CD14-positive monocyte (primary cell): ENCODE data around the gene ING2. TPM values are rescaled to one million over a fixed set of nuclear protein-coding genes. Genes with fewer than 3 reads are reported as not detected.

Experiments used
- DNase-seq, 3 donors: peaks; one replicate each; pipeline ENCODE4 v3.0.0-alpha.2; 2011 to 2022
- H2AFZ ChIP-seq: 2 replicates; pipeline ENCODE4 v1.6.0; 2012; ENCODE audit warnings: mild to moderate bottlenecking, low read depth, low read length, inconsistent platforms; ENCODE audit not compliant: insufficient read depth, poor library complexity, severe bottlenecking
- H3K27ac ChIP-seq, 2 donors: 1 replicate in 1 of 2; 2 replicates in 1 of 2; pipeline ENCODE4 v1.5.1; 2012 to 2013; ENCODE audit warnings: low read length in 2 of 2, control low read depth in 1 of 2, inconsistent platforms in 1 of 2, low read depth in 1 of 2, mild to moderate bottlenecking in 1 of 2
- H3K27me3 ChIP-seq, 2 donors: one replicate each; pipeline versions ENCODE4 v1.6.0 to v1.6.1; 2011 to 2013; ENCODE audit warnings: low read length in 2 of 2; ENCODE audit not compliant: control insufficient read depth in 2 of 2, insufficient read depth in 2 of 2
- H3K36me3 ChIP-seq, 2 donors: replicated peaks in 1 of 2; 1 replicate in 1 of 2; 2 replicates in 1 of 2; pipeline versions ENCODE4 v1.5.1 to v1.6.1; 2012 to 2013; ENCODE audit warnings: low read length in 2 of 2, control low read depth in 1 of 2, inconsistent platforms in 1 of 2, mild to moderate bottlenecking in 1 of 2; ENCODE audit not compliant: insufficient read depth in 2 of 2, control insufficient read depth in 1 of 2
- H3K4me1 ChIP-seq, 2 donors: 1 replicate in 1 of 2; 2 replicates in 1 of 2; pipeline versions ENCODE4 v1.5.1 to v1.6.1; 2012 to 2013; ENCODE audit warnings: low read length in 2 of 2, control low read depth in 1 of 2, inconsistent platforms in 1 of 2, mild to moderate bottlenecking in 1 of 2, moderate library complexity in 1 of 2; ENCODE audit not compliant: insufficient read depth in 2 of 2, control insufficient read depth in 1 of 2
- H3K4me2 ChIP-seq: replicated peaks from 2 replicates; pipeline ENCODE3; 2012; ENCODE audit warnings: low read length, moderate library complexity, mild to moderate bottlenecking; ENCODE audit not compliant: poor library complexity, severe bottlenecking; ENCODE audit errors: extremely low read depth
- H3K4me3 ChIP-seq, 3 experiments: fragments of 200-600 bp in 1 of 3; sonication (generic) in 1 of 3; replicated peaks in 1 of 3; 1 replicate in 2 of 3; 2 replicates in 1 of 3; pipeline ENCODE4 v1.5.1; 2011 to 2013; ENCODE audit warnings: low read length in 3 of 3, mild to moderate bottlenecking in 3 of 3, control low read depth in 2 of 3, low read depth in 2 of 3, inconsistent platforms in 1 of 3, moderate library complexity in 1 of 3
- H3K79me2 ChIP-seq: 2 replicates; pipeline ENCODE4 v1.6.0; 2012; ENCODE audit warnings: mild to moderate bottlenecking, control low read depth, inconsistent platforms, low read length, moderate library complexity; ENCODE audit not compliant: insufficient read depth
- H3K9ac ChIP-seq: 2 replicates; pipeline ENCODE4 v1.6.0; 2017; ENCODE audit warnings: low read length, mild to moderate bottlenecking; ENCODE audit not compliant: insufficient read depth, poor library complexity, severe bottlenecking
- H3K9me3 ChIP-seq, 2 donors: replicated peaks in 1 of 2; 1 replicate in 1 of 2; 2 replicates in 1 of 2; pipeline versions ENCODE4 v1.5.1 to v1.6.1; 2012 to 2013; ENCODE audit warnings: low read length in 2 of 2, control low read depth in 1 of 2; ENCODE audit not compliant: control insufficient read depth in 1 of 2, insufficient read depth in 1 of 2
- H4K20me1 ChIP-seq: 2 replicates; pipeline ENCODE4 v1.6.0; 2012; ENCODE audit warnings: mild to moderate bottlenecking, low read length, control low read depth, moderate library complexity; ENCODE audit not compliant: insufficient read depth
- H3K27ac Mint-ChIP-seq, 7 donors: one replicate each; pipeline ENCODE4 v1.8.0; 2020; ENCODE audit warnings: mild to moderate bottlenecking in 7 of 7, mixed read lengths in 7 of 7, moderate library complexity in 6 of 7, inconsistent platforms in 2 of 7
- H3K27me3 Mint-ChIP-seq, 3 donors: one replicate each; pipeline ENCODE4 v1.8.0; 2021 to 2022; ENCODE audit warnings: low read depth in 3 of 3, mild to moderate bottlenecking in 3 of 3, mixed read lengths in 3 of 3, moderate library complexity in 3 of 3, inconsistent platforms in 1 of 3
- H3K36me3 Mint-ChIP-seq, 2 donors: one replicate each; pipeline ENCODE4 v1.8.0; 2020; ENCODE audit warnings: mixed read lengths in 2 of 2, inconsistent platforms in 1 of 2, mild to moderate bottlenecking in 1 of 2
- H3K4me1 Mint-ChIP-seq: one replicate; pipeline ENCODE4 v1.8.0; 2020; ENCODE audit warnings: mild to moderate bottlenecking, mixed read lengths
- H3K4me3 Mint-ChIP-seq, 2 donors: one replicate each; pipeline ENCODE4 v1.8.0; 2020; ENCODE audit warnings: mild to moderate bottlenecking in 2 of 2, mixed read lengths in 2 of 2, moderate library complexity in 1 of 2
- H3K9me3 Mint-ChIP-seq, 7 donors: one replicate each; pipeline ENCODE4 v1.8.0; 2020 to 2022; ENCODE audit warnings: mixed read lengths in 7 of 7, mild to moderate bottlenecking in 6 of 7, moderate library complexity in 6 of 7, inconsistent platforms in 2 of 7
- CTCF ChIP-seq: fragments of 200-600 bp; IDR thresholded peaks from one replicate; pipeline ENCODE4 v1.8.0; 2022; ENCODE audit warnings: antibody characterized with exemption, mild to moderate bottlenecking
- WGBS: methylation state at CpG from one replicate; pipeline ENCODE4 v1.1.5; 2013; ENCODE audit warnings: missing lambda C conversion rate; ENCODE audit not compliant: insufficient coverage; 5-methylcytosine and 5-hydroxymethylcytosine counted together
- intact Hi-C, 2 donors: fragments of 100-400 bp; cut with micrococcal nuclease; formaldehyde crosslinking; loops; one replicate each; pipeline versions ENCODE4 v1.15.0 to v1.15.1; 2023
- polyA plus RNA-seq, 3 donors: library from polyadenylated mRNA; depleted of rRNA in 1 of 3; unstranded in 2 of 3; stranded (reverse) in 1 of 3; fragments of 300-500 nt in 2 of 3; fragments of >200 nt in 1 of 3; fragmentation: Illumina TruSeq in 2 of 3; gene quantifications; 1 replicate in 2 of 3; 2 replicates in 1 of 3; pipeline ENCODE4 v1.2.3, GENCODE V29; 2012 to 2021

The ING2 gene
- polyA plus RNA-seq, 3 donors = 6.6 to 12.2 (median 10.5) TPM

DNA sequence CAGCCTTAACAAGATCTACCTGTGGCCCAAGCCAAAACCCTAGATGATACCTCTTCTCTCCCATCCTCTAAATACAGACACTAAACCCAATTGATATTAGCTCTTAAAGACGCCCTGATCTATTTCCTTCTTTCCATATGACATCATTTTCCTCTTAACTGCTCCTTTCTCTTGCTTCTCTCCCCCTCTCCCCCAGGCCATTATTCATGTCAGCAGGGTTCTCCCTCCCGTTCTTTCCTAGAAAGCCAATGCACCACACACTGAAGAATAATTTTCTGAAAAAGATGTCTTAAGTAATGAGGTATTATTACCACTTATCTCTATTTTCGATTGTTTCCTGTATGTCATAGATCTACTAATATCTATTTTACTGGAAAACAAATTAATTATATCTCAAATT, 9.7 kb upstream of the ING2 start:
- no peaks in the 10 kb centered on the region for H3K79me2 ChIP-seq
- Mint-ChIP-seq H3K36me3 (peaks cover 8 to 11% of the 10 kb centered on the region in 2 donors), H3K4me3 (no peak overlapping the region), H3K9me3 (peaks cover 1 to 7% (median 3%) of the 10 kb centered on the region in 7 donors), H3K27me3 (peaks cover 0 to 1% (median 0%) of the 10 kb centered on the region in 3 donors), H3K4me1 (peaks cover 5% of the 10 kb centered on the region), H3K27ac (peak overlapping the region in 1 of 7 donors; percentile 21)
- no peak for DNase-seq
- H2AFZ ChIP-seq = no peak overlapping the region
- 75% methylated on average over 1 of the region's 3 CpGs for WGBS
- no peaks in the 10 kb centered on the region for H4K20me1 ChIP-seq
- H3K27me3 ChIP-seq = no peaks in the 10 kb centered on the region
- H3K9me3 ChIP-seq = no peaks in the 10 kb centered on the region
- H3K4me1 ChIP-seq = no peaks in the 10 kb centered on the region
- intact Hi-C loops = no loop called here
- H3K36me3 ChIP-seq = no peaks in the 10 kb centered on the region
- no peak overlapping the region for H3K4me2 ChIP-seq
- no peak for TF ChIP-seq CTCF
- no peak overlapping the region for H3K4me3 ChIP-seq
- no peak overlapping the region for H3K27ac ChIP-seq
- H3K9ac ChIP-seq = no peak overlapping the region

DNA sequence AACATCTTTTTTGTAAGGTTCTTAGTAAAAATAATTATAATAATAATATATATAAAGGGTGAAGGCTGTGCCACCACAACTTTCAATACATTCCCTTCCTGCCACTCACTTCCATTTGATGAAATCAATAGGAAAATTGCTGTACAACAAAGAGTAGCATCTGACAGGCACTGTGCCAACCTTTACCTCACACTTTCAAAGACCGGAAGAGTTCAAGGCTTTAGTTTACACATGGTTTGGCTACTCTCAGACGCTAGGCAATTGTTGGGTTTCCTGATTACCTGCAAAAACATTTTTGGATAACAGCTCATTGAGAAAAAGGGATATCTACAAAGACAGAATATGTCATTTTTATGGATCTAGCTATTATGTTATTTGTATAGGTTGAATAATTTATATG, 5.5 kb upstream of the ING2 start:
- DNase-seq = no peak
- no peak overlapping the region for H3K4me3 Mint-ChIP-seq
- no peaks in the 10 kb centered on the region for H3K9me3 Mint-ChIP-seq
- Histone ChIP-seq H3K27me3 (no peaks in the 10 kb centered on the region), H3K79me2 (peaks cover 10% of the 10 kb centered on the region), H3K9ac (no peak overlapping the region), H3K27ac (no peak overlapping the region), H2AFZ (no peak overlapping the region), H3K4me3 (no peak overlapping the region), H3K4me1 (peaks cover 10 to 14% of the 10 kb centered on the region in 2 donors), H3K9me3 (no peaks in the 10 kb centered on the region), H3K4me2 (no peak overlapping the region), H3K36me3 (no peaks in the 10 kb centered on the region), H4K20me1 (no peaks in the 10 kb centered on the region)
- peaks cover 0 to 3% (median 1%) of the 10 kb centered on the region in 3 donors for H3K27me3 Mint-ChIP-seq
- peak overlapping the region in 1 of 7 donors; percentile 9 for H3K27ac Mint-ChIP-seq
- intact Hi-C loops = no loop called here
- peaks cover 3 to 6% of the 10 kb centered on the region in 2 donors for H3K36me3 Mint-ChIP-seq
- 71% methylated on average over 1 of the region's 2 CpGs for WGBS
- peaks cover 15% of the 10 kb centered on the region for H3K4me1 Mint-ChIP-seq
- TF ChIP-seq CTCF = no peak
